ENCODE measurements around the gene CALN1. TPM values are rescaled to one million over a fixed set of nuclear protein-coding genes. Genes with fewer than 3 reads are reported as not detected.

The CALN1 gene
- total and polyA plus RNA-seq, 9 of the 15 experiments (the other 6 are each of a cell fraction or from before 2014, with no cell fraction given) = 1.4 to 7.5 (median 3.3) TPM

- H3K36me3 ChIP-seq (ENCODE audit: control insufficient read depth, insufficient read depth, low read length) = no peaks in the 10 kb centered on the region
- no peak for DNase-seq (ENCODE audit: extremely low read depth in 1 of 4, low spot score in 3 of 4)
- H3K4me1 ChIP-seq (replicated peaks in 1 of 2; ENCODE audit: control insufficient read depth in 2 of 2, insufficient read depth in 2 of 2, low read length in 2 of 2) = no peaks in the 10 kb centered on the region
- no peaks in the 10 kb centered on the region for H3K79me2 ChIP-seq (ENCODE audit: control insufficient read depth, insufficient read depth, low read length)
- intact Hi-C loops (cut with micrococcal nuclease) (no loop called here), in situ Hi-C loops (cut with MboI) (no loop called here)
- no peak overlapping the region for H3K27ac ChIP-seq (ENCODE audit: extremely low read depth, low read depth, low read length)
- BruUV-seq (replicated peaks) = no TSS peak
- no peak for FAIRE-seq
- no peak for ATAC-seq
- no peaks in the 10 kb centered on the region for H3K9me3 ChIP-seq (replicated peaks; ENCODE audit: control insufficient read depth, insufficient read depth, low read depth, low read length)
- H3K9ac ChIP-seq (ENCODE audit: insufficient read depth in 1 of 2, low read depth in 2 of 2, low read length in 2 of 2) = no peak overlapping the region
- TF ChIP-seq LEF1 (IDR thresholded peaks at IDR 0.05) = no peak
- no peak for TF ChIP-seq NFXL1 (CRISPR knock-in tag; IDR thresholded peaks at IDR 0.05)
- no peak for TF ChIP-seq CBX5 (IDR thresholded peaks at IDR 0.05; ENCODE audit: borderline replicate concordance, low read depth)
- no peak for TF ChIP-seq NFIC (IDR thresholded peaks at IDR 0.05)
- TF ChIP-seq PHF8 (IDR thresholded peaks at IDR 0.05; ENCODE audit: borderline replicate concordance, low read length) = no peak
- TF ChIP-seq GTF2B (IDR thresholded peaks at IDR 0.05; ENCODE audit: extremely low read depth, insufficient read length) = no peak
- peaks cover 0 to 8% of the 10 kb centered on the region in 2 experiments; a peak in 1 of 5 replicates for H3K27me3 ChIP-seq (ENCODE audit: control insufficient read depth in 2 of 2, insufficient read depth in 2 of 2, low read length in 2 of 2)
- WGBS (ENCODE audit: insufficient coverage, low coverage, missing lambda C conversion rate) = 7% methylated on average over 5 of the region's 5 CpGs
- ChIA-PET POLR2A (interaction anchor here (1.0 kb wide), 1 partner anchor 9 kb away, joined by 3 read pairs; no protein-coding TSS in a partner anchor), CTCF (ENCODE audit: low intra/inter-chr PET ratio) (no interaction called here)
- no peak overlapping the region for H3K4me2 ChIP-seq (ENCODE audit: insufficient read depth, low read length)
- H3K9me1 ChIP-seq (ENCODE audit: control insufficient read depth, insufficient read depth, low read length) = no peaks in the 10 kb centered on the region
- no peak overlapping the region for H3K4me3 ChIP-seq
- H4K20me1 ChIP-seq (replicated peaks; ENCODE audit: control insufficient read depth, insufficient read depth, low read length) = no peaks in the 10 kb centered on the region; the same call in 1 of the 2 replicates
- H2AFZ ChIP-seq (ENCODE audit: low read depth, low read length) = no peak overlapping the region
These were observed 98.2 kb downstream of the CALN1 start for GRCh38 chr7:72313906-72314305.

- ChIA-PET POLR2A (no interaction called here), CTCF (ENCODE audit: low intra/inter-chr PET ratio) (no interaction called here)
- intact Hi-C loops (cut with micrococcal nuclease) = no loop called here
- in situ Hi-C loops (cut with MboI) = no loop called here
- ATAC-seq (no peak), FAIRE-seq (no peak), DNase-seq (ENCODE audit: extremely low read depth in 1 of 4, low spot score in 3 of 4) (no peak)
- H3K4me1 ChIP-seq (replicated peaks in 1 of 2; ENCODE audit: control insufficient read depth in 2 of 2, insufficient read depth in 2 of 2, low read length in 2 of 2) = no peaks in the 10 kb centered on the region
- 1% methylated on average over 4 of the region's 4 CpGs for WGBS (ENCODE audit: insufficient coverage, low coverage, missing lambda C conversion rate)
- H3K27me3 ChIP-seq (ENCODE audit: control insufficient read depth in 2 of 2, insufficient read depth in 2 of 2, low read length in 2 of 2) = peaks cover under 1 to 18% of the 10 kb centered on the region in 2 experiments; a peak in 3 of 5 replicates
- no peaks in the 10 kb centered on the region for H3K9me3 ChIP-seq (replicated peaks; ENCODE audit: control insufficient read depth, insufficient read depth, low read depth, low read length)
- no peak overlapping the region for H2AFZ ChIP-seq (ENCODE audit: low read depth, low read length)
- no peak overlapping the region for H3K4me3 ChIP-seq
- no peaks in the 10 kb centered on the region for H3K36me3 ChIP-seq (ENCODE audit: control insufficient read depth, insufficient read depth, low read length)
- no peak overlapping the region for H3K9ac ChIP-seq (ENCODE audit: insufficient read depth in 1 of 2, low read depth in 2 of 2, low read length in 2 of 2)
- no peak overlapping the region for H3K27ac ChIP-seq (ENCODE audit: extremely low read depth, low read depth, low read length)
- H3K79me2 ChIP-seq (ENCODE audit: control insufficient read depth, insufficient read depth, low read length) = no peaks in the 10 kb centered on the region
- no peaks in the 10 kb centered on the region; the same call in 1 of the 2 replicates for H4K20me1 ChIP-seq (replicated peaks; ENCODE audit: control insufficient read depth, insufficient read depth, low read length)
- BruUV-seq (replicated peaks) = no TSS peak
- no peak overlapping the region for H3K4me2 ChIP-seq (ENCODE audit: insufficient read depth, low read length)
- no peaks in the 10 kb centered on the region for H3K9me1 ChIP-seq (ENCODE audit: control insufficient read depth, insufficient read depth, low read length)
- TF ChIP-seq CHCHD3 (CRISPR knock-in tag; IDR thresholded peaks at IDR 0.05) (no peak), ZC3H4 (CRISPR knock-in tag; IDR thresholded peaks at IDR 0.05; ENCODE audit: borderline replicate concordance) (no peak), SMAD4 (CRISPR knock-in tag; conservative IDR thresholded peaks at IDR 0.05) (no peak), LCOR (CRISPR knock-in tag; IDR thresholded peaks at IDR 0.05) (no peak), ELK1 (CRISPR knock-in tag; IDR thresholded peaks at IDR 0.05) (no peak), SREBF1 (IDR thresholded peaks at IDR 0.05; ENCODE audit: borderline replicate concordance, low read depth, low read length) (no peak), GATAD2B (IDR thresholded peaks at IDR 0.05; ENCODE audit: borderline replicate concordance) (no peak), ZBTB34 (CRISPR knock-in tag; IDR thresholded peaks at IDR 0.05) (no peak), HNRNPL (IDR thresholded peaks at IDR 0.05; ENCODE audit: low read depth, low read length) (no peak)
These were observed 101.8 kb downstream of the CALN1 start for GRCh38 chr7:72310301-72310700.
